ENCODE measurements around the gene IFITM1. TPM values are rescaled to one million over a fixed set of nuclear protein-coding genes. Genes with fewer than 3 reads are reported as not detected.
"Not testable (repeated sequence)": the region's sequence is repeated elsewhere in the genome, so short reads cannot be mapped to it uniquely, and the experiment has no call there.

IFITM1 gene
- total and polyA plus RNA-seq, 2 donors from 2014 or later: 248 to 440 TPM

DNA sequence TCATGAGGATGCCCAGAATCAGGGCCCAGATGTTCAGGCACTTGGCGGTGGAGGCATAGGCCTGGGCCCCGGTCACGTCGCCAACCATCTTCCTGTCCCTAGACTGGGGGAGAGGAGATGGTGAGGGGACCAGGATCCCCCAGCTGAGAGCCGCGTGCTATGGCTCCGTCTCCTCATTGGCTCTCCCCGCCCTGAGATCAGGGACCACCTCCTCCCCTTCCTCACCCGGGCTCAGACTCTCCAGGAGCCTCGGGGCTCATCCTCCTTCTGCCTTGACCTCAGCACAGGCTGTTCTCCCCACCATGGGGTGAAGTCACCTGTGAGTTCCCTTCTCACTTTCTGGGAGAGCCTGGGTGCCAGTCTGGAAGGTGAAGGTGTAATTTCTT is 6.0 kb downstream of the IFITM1 start:
- H3K4me1 ChIP-seq (ENCODE audit: control insufficient read depth in 2 of 3, insufficient read depth in 2 of 3, low read depth in 1 of 3, low read length in 3 of 3): peaks cover 0 to 11% (median 6%) of the 10 kb centered on the region in 3 donors
- H3K36me3 ChIP-seq (ENCODE audit: control insufficient read depth in 2 of 3, insufficient read depth in 3 of 3, low read length in 3 of 3); H3K27me3 ChIP-seq (ENCODE audit: control insufficient read depth, insufficient read depth, low read length); intact Hi-C loops (cut with DNase I); H3K9me3 ChIP-seq (ENCODE audit: control insufficient read depth in 2 of 3, insufficient read depth in 1 of 3, low read length in 3 of 3); FAIRE-seq: not testable (repeated sequence)
- peak overlapping the region; percentile 38 to 84 (median 61) for H3K4me3 ChIP-seq (ENCODE audit: low read length in 3 of 3)
- peak in 2 of 5 donors; percentile 31 to 75 for DNase-seq
- H3K27ac ChIP-seq (ENCODE audit: low read depth in 2 of 2, low read length in 2 of 2): peak overlapping the region; percentile 86 to 92
- H3K9ac ChIP-seq (ENCODE audit: low read length in 3 of 3): peak overlapping the region; percentile 7 to 94 (median 65)

DNA sequence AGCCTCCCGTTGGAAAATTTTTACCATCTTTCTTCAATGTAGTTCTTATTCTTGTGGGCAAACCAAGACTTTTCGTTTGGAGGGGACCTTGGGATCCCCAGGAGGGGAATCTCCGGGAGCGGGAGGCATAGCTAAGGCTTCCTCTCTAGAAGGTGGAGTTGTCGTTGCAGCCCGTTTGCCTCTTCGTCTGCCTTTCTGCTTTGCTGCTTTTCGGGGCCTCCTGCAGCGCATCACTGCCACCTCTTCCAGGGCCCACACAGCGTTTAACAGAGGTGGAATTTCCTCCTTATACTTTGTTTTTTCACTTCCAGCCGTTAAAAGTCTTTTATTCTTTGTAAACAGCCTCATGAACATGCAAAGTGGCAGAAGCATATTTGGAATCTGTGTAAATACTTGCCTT is 10.3 kb downstream of the IFITM1 start:
- TF ChIP-seq, protein P1, sequence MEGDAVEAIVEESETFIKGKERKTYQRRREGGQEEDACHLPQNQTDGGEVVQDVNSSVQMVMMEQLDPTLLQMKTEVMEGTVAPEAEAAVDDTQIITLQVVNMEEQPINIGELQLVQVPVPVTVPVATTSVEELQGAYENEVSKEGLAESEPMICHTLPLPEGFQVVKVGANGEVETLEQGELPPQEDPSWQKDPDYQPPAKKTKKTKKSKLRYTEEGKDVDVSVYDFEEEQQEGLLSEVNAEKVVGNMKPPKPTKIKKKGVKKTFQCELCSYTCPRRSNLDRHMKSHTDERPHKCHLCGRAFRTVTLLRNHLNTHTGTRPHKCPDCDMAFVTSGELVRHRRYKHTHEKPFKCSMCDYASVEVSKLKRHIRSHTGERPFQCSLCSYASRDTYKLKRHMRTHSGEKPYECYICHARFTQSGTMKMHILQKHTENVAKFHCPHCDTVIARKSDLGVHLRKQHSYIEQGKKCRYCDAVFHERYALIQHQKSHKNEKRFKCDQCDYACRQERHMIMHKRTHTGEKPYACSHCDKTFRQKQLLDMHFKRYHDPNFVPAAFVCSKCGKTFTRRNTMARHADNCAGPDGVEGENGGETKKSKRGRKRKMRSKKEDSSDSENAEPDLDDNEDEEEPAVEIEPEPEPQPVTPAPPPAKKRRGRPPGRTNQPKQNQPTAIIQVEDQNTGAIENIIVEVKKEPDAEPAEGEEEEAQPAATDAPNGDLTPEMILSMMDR (IDR thresholded peaks at IDR 0.05; ENCODE audit: borderline replicate concordance, extremely low read depth, insufficient read depth): no peak
- DNase-seq (peak in 3 of 5 donors; percentile 33 to 48 (median 40)), FAIRE-seq (no peak)
- peaks cover 6 to 22% (median 15%) of the 10 kb centered on the region in 3 donors for H3K4me1 ChIP-seq (ENCODE audit: control insufficient read depth in 2 of 3, insufficient read depth in 2 of 3, low read depth in 1 of 3, low read length in 3 of 3)
- no peaks in the 10 kb centered on the region for H3K9me3 ChIP-seq (ENCODE audit: control insufficient read depth in 2 of 3, insufficient read depth in 1 of 3, low read length in 3 of 3)
- no peaks in the 10 kb centered on the region for H3K36me3 ChIP-seq (ENCODE audit: control insufficient read depth in 2 of 3, insufficient read depth in 3 of 3, low read length in 3 of 3)
- H3K4me3 ChIP-seq (ENCODE audit: low read length in 3 of 3): no peak overlapping the region
- intact Hi-C loops (cut with DNase I): no loop called here
- peak overlapping the region; percentile 43 to 56 for H3K27ac ChIP-seq (ENCODE audit: low read depth in 2 of 2, low read length in 2 of 2)
- peak overlapping the region in 1 of 3 donors; percentile 12 for H3K9ac ChIP-seq (ENCODE audit: low read length in 3 of 3)
- H3K27me3 ChIP-seq (ENCODE audit: control insufficient read depth, insufficient read depth, low read length): no peaks in the 10 kb centered on the region

DNA sequence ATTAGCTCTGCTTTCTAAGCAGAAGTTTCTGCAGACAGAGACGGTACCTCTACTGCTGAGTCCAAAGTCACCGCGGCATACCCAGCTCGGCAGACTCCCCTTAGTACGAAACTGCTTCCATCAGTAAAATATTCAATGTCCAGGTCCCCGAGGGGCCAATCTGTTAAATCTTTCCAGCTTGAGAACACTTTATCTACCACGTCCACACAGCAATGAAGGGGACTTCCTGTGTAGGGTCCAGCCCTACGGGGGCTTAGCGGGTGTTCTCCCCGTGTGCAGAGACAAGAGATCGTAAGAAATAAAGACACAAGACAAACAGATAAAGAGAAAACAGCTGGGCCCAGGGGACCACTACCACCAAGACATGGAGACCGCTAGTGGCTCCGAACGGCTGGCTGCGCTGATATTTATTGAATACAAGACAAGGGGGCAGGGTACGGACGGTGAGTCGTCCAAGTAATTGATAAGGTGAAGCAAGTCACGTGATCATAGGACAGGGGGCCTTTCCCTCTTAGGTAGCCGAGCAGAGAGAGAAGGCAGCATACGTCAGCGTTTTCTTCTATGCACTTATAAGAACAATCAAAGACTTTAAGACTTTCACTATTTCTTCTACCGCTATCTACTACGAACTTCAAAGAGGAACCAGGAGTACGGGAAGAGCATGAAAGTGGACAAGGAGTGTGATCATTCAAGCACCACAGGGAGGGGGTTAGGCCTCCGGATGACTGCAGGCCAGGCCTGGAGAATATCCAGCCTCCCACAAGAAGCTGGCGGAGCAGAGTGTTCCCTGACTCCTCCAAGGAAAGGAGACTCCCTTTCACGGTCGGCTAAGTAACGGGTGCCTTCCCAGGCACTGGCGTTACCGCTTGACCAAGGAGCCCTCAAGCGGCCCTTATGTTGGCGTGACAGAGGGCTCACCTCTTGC is 11.0 kb downstream of the IFITM1 start:
- intact Hi-C loops (cut with DNase I); FAIRE-seq; H3K27me3 ChIP-seq (ENCODE audit: control insufficient read depth, insufficient read depth, low read length); H3K4me3 ChIP-seq (ENCODE audit: low read length in 3 of 3); H3K36me3 ChIP-seq (ENCODE audit: control insufficient read depth in 2 of 3, insufficient read depth in 3 of 3, low read length in 3 of 3); H3K9me3 ChIP-seq (ENCODE audit: control insufficient read depth in 2 of 3, insufficient read depth in 1 of 3, low read length in 3 of 3): not testable (repeated sequence)
- Histone ChIP-seq H3K4me1 (ENCODE audit: control insufficient read depth in 2 of 3, insufficient read depth in 2 of 3, low read depth in 1 of 3, low read length in 3 of 3) (peaks cover 6 to 18% (median 15%) of the 10 kb centered on the region in 3 donors), H3K9ac (ENCODE audit: low read length in 3 of 3) (peak overlapping the region in 1 of 3 donors; percentile 12), H3K27ac (ENCODE audit: low read depth in 2 of 2, low read length in 2 of 2) (peak overlapping the region; percentile 43 to 56)
- peak in 4 of 5 donors; percentile 55 to 75 (median 64) for DNase-seq

DNA sequence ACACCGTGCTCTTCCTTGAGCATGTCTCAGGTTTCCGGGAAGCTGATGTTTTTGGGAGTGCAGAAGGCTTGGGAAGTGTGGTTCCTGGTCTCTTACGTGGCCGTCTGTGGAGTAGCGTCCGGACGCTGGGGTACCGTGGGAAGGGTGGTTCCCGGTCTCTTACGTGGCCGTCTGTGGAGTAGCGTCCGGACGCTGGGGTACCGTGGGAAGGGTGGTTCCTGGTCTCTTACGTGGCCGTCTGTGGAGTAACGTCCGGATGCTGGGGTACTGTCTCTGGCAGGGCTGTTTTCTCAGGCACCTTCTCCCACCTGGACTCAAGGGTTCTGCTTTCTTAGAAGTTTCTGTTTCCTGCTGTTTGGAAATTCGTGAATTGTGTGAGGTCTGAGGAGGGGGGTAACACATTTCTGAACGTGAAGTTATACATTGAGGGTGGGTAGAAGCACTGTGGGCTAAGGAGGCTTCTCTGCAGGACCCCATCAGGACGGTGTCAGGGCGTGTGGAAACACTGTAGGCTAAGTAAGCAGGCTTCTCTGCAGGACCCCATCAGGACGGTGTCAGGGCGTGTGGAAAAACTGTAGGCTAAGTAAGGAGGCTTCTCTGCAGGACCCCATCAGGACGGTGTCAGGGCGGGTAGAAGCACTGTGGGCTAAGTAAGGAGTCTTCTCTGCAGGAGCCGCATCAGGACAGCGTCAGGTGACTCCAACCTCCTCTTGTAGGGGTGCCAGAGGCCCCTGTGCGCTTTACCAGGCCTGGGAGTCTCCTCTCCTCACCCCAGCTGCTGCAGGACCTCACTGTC is 12.2 kb downstream of the IFITM1 start:
- TF ChIP-seq, protein P1 (IDR thresholded peaks at IDR 0.05; ENCODE audit: borderline replicate concordance, extremely low read depth, insufficient read depth): no peak
- Histone ChIP-seq H3K4me3 (ENCODE audit: low read length in 3 of 3) (no peak overlapping the region), H3K4me1 (ENCODE audit: control insufficient read depth in 2 of 3, insufficient read depth in 2 of 3, low read depth in 1 of 3, low read length in 3 of 3) (peaks cover 6 to 18% (median 15%) of the 10 kb centered on the region in 3 donors), H3K27me3 (ENCODE audit: control insufficient read depth, insufficient read depth, low read length) (no peaks in the 10 kb centered on the region), H3K36me3 (ENCODE audit: control insufficient read depth in 2 of 3, insufficient read depth in 3 of 3, low read length in 3 of 3) (no peaks in the 10 kb centered on the region), H3K9ac (ENCODE audit: low read length in 3 of 3) (peak overlapping the region in 1 of 3 donors; percentile 38), H3K9me3 (ENCODE audit: control insufficient read depth in 2 of 3, insufficient read depth in 1 of 3, low read length in 3 of 3) (no peaks in the 10 kb centered on the region), H3K27ac (ENCODE audit: low read depth in 2 of 2, low read length in 2 of 2) (peak overlapping the region; percentile 91 to 96)
- FAIRE-seq (no peak), DNase-seq (peak in 1 of 5 donors; percentile 79)
- intact Hi-C loops (cut with DNase I): no loop called here

All from kidney (tissue), 14 donors.